NB4 (cell line): ENCODE results near the gene MAGI1.

Source experiments
- DNase-seq: peaks from one replicate; pipeline ENCODE4 v3.0.0; 2010; ENCODE audit warnings: low read depth
- H3K4me3 ChIP-seq: one replicate; pipeline ENCODE4 v1.5.1; 2011; ENCODE audit warnings: mild to moderate bottlenecking, low read depth, low read length, moderate library complexity
- MYC ChIP-seq: IDR thresholded peaks from 2 replicates; pipeline ENCODE4 v1.6.1; 2011; ENCODE audit warnings: low read depth, low read length
- POLR2A ChIP-seq: IDR thresholded peaks from 2 replicates; pipeline ENCODE4 v1.6.1; 2011; ENCODE audit warnings: mild to moderate bottlenecking; ENCODE audit not compliant: insufficient read length; ENCODE audit errors: extremely low read depth
- TF ChIP-seq, protein P1 (sequence below): IDR thresholded peaks from one replicate; pipeline ENCODE4 v1.5.1; 2012; ENCODE audit warnings: low read depth, low read length
- TF ChIP-seq, protein P2 (sequence below): IDR thresholded peaks from 2 replicates; pipeline ENCODE4 v1.6.1; 2011; ENCODE audit warnings: low read depth, low read length

The MAGI1 gene

DNA sequence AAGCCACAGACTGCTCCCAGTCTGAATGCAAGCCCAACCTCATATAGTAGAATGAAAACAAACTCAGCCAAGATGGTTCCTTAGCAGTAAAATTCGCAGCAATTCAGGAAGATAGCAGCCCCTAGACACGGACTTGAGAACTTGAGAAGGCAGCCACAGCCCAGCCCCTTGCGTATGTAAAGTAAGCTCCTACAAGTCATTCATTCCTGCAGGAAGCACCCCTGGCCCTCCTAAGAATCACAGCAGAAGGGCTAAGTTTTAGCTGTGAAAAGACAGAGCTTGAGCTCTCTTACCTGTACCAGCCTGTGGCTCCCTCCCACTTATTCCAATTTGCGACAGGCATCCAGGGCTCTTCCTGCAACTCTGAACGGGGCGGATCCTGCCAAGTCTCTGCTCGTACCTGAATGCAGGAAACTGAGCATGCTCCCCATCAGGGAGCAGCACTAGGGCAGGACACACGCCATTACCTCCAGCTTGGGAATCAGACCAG, 136.4 kb downstream of the MAGI1 start:
- TF ChIP-seq POLR2A (no peak), MYC (no peak)
- DNase-seq = no peak
- H3K4me3 ChIP-seq = no peak overlapping the region

DNA sequence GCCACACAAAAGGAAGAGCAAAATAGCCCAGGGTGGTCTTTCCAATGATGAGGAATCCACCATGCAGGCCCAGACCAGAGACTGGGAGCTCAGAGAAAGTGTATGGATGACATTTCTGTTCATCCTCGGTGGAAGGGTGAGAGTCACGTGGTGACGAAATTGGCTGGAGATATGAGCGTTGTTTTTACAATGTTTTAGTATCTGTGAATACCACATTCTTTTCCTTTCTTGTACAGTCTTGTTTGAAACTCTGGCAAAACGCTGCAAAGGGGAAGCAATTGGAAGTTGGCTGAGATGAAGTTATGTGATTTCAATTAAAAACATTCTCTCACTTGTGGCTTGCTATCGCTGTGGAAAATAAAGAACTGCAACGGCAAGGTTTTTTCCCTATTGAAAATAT, 137.5 kb downstream of the MAGI1 start:
- TF ChIP-seq, protein P1, sequence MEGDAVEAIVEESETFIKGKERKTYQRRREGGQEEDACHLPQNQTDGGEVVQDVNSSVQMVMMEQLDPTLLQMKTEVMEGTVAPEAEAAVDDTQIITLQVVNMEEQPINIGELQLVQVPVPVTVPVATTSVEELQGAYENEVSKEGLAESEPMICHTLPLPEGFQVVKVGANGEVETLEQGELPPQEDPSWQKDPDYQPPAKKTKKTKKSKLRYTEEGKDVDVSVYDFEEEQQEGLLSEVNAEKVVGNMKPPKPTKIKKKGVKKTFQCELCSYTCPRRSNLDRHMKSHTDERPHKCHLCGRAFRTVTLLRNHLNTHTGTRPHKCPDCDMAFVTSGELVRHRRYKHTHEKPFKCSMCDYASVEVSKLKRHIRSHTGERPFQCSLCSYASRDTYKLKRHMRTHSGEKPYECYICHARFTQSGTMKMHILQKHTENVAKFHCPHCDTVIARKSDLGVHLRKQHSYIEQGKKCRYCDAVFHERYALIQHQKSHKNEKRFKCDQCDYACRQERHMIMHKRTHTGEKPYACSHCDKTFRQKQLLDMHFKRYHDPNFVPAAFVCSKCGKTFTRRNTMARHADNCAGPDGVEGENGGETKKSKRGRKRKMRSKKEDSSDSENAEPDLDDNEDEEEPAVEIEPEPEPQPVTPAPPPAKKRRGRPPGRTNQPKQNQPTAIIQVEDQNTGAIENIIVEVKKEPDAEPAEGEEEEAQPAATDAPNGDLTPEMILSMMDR = no peak
- DNase-seq = no peak
- H3K4me3 ChIP-seq = no peak overlapping the region

DNA sequence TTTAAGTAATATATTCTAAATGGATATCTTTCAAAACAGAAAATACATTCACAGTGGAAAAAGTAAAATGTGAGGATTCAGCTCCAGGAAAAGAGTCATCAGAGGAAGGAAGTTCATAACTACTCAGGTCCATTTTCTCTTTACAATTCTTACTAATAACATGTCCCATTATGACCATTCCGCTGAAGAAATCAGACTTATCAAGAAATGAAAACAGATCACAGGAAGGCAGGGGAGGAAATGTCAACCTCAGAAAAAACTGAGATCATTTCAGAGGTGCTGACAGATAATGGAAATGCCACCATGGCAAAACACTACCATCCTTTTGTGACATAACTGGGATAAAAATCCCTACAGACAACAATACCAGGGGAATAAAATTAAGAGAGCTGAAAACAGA, 139.5 kb downstream of the MAGI1 start:
- no peak overlapping the region for H3K4me3 ChIP-seq
- DNase-seq = no peak
- no peak for TF ChIP-seq POLR2A
- TF ChIP-seq, protein P2, sequence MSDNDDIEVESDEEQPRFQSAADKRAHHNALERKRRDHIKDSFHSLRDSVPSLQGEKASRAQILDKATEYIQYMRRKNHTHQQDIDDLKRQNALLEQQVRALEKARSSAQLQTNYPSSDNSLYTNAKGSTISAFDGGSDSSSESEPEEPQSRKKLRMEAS = no peak
- TF ChIP-seq, protein P1 = no peak
- no peak for TF ChIP-seq MYC

DNA sequence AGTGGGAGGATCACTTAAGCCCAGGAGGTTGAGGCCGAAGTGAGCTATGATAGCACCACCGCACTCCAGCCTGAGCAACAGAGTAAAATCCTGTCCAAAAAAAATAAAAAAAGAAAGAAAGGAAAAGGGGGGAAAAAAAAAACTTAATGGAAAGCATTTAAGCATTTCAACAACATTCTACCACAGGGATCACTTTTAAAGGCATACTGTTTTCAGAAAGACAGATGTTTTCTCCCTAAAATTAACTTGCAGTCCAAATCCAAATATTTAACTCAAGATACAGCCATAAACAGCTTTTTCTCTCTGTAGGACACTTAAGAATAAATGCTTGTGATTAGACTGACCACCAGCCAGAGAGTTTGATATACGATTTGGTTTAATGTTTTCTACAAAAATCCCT, 141.0 kb downstream of the MAGI1 start:
- no peak for DNase-seq
- no peak overlapping the region for H3K4me3 ChIP-seq
- no peak for TF ChIP-seq MYC
- no peak for TF ChIP-seq POLR2A
- TF ChIP-seq, protein P1 = no peak
- TF ChIP-seq, protein P2 = no peak

DNA sequence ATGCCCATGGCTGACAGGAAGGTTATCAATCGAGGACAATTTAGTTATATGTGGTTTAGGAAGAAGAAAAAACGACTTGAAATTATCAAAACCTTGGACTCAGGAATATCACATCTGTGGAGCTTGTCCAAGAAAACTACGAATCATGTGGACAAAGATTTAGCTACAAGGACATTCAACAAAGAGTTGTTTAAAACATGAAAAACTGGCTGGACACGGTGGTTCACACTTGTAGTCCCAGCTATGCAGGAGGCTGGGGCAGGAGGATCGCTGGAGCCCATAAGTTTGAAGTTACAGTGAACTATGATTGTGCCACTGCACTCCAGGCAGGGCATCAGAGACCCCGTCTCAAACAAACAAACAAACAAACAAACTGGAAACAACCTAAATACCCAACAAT, 142.4 kb downstream of the MAGI1 start:
- no peak for DNase-seq

DNA sequence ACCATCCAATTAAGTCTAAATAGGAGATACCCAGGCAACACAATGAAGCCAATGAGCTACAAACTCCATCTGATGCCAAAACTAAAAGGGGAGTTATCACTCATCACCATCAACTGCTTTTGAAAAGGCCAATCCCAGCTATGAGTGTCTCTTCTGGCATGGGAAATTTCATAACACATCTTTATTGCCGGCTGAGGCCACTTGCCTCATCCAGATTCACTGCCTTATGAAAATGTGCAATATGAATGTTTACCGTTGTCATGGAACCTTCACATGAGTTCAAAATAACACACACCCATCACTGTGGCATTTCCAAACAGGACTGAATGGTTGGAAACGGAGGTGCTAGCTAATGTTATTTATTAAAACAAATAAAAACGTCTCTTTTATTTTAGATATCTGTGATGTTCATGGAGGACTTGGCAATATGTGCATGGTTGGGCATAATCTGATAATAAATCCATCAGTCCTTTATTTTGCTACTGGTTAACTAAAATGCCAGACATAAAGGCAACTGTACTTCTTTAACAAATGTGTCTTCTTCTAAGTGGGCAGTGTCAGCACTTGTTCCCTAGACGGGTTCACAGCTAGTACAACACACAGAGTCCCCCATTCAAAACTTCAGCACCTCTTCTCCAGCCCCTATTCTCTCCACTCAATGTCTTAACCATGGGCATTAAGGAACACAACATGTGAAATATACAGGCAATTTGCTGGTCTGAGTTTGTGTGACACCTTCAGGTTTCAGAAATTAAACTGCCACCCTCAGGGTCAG, 143.9 kb downstream of the MAGI1 start:
- TF ChIP-seq, protein P1 = no peak
- TF ChIP-seq POLR2A (no peak), MYC (no peak)
- TF ChIP-seq, protein P2 = no peak
- no peak overlapping the region for H3K4me3 ChIP-seq
- no peak for DNase-seq

More for the DNA sequence above, 142.4 kb downstream of the MAGI1 start:
- no peak overlapping the region for H3K4me3 ChIP-seq
- TF ChIP-seq, protein P2 = no peak
- TF ChIP-seq POLR2A (no peak), MYC (no peak)
- TF ChIP-seq, protein P1 = no peak
